Uterus (tissue), 4 donors: Measurements from ENCODE around the gene DGKH. TPM values are rescaled to one million over a fixed set of nuclear protein-coding genes. Genes with fewer than 3 reads are reported as not detected.

Experiments used
- DNase-seq, 2 donors: peaks; one replicate each; pipeline ENCODE4 v3.0.0-alpha.2; 2019 to 2020
- H3K27ac ChIP-seq, 2 donors: fragments of 200-600 bp; sonication (generic); 1 replicate in 1 of 2; 2 replicates in 1 of 2; pipeline ENCODE4 v1.5.1; 2016 to 2018
- H3K27me3 ChIP-seq, 2 donors: fragments of 200-600 bp; sonication (generic); one replicate each; pipeline ENCODE4 v1.5.1; 2018 to 2019; ENCODE audit warnings: control low read depth in 1 of 2
- H3K36me3 ChIP-seq, 2 donors: fragments of 200-600 bp; sonication (generic); one replicate each; pipeline ENCODE4 v1.5.1; 2019; ENCODE audit warnings: control low read depth in 1 of 2
- H3K4me1 ChIP-seq, 2 donors: fragments of 200-600 bp; sonication (generic); one replicate each; pipeline ENCODE4 v1.5.1; 2018 to 2019; ENCODE audit warnings: control low read depth in 1 of 2
- H3K4me3 ChIP-seq, 2 donors: fragments of 200-600 bp; sonication (generic); 1 replicate in 1 of 2; 2 replicates in 1 of 2; pipeline ENCODE4 v1.5.1; 2018 to 2019; ENCODE audit warnings: mild to moderate bottlenecking in 1 of 2
- H3K9me3 ChIP-seq, 2 donors: fragments of 200-600 bp; sonication (generic); one replicate each; pipeline ENCODE4 v1.5.1; 2019; ENCODE audit warnings: control low read depth in 1 of 2
- POLR2A ChIP-seq, 2 donors: fragments of 450-650 bp; IDR thresholded peaks; one replicate each; pipeline ENCODE4 v1.6.1; 2016; ENCODE audit warnings: antibody characterized with exemption in 2 of 2, mild to moderate bottlenecking in 1 of 2, moderate library complexity in 1 of 2
- intact Hi-C: fragments of 100-400 bp; cut with DNase I; formaldehyde crosslinking; loops from one replicate; pipeline ENCODE4 v1.15.1; 2023; ENCODE audit warnings: low total_unique reads
- total RNA-seq, 4 donors: library from RNA; depleted of rRNA in 3 of 4; stranded (reverse); fragments of >200 nt in 3 of 4; gene quantifications; one replicate each; pipeline versions ENCODE4 v1.1.0 to v1.2.4, GENCODE V29; 2014 to 2023
- TF ChIP-seq, protein P1 (sequence below), 4 experiments: fragments of 200-600 bp in 2 of 4; fragments of 450-650 bp in 2 of 4; sonication (generic) in 2 of 4; IDR thresholded peaks; one replicate each; pipeline ENCODE4 v1.5.1; 2016 to 2019; ENCODE audit warnings: antibody characterized with exemption in 4 of 4, mild to moderate bottlenecking in 2 of 4, moderate library complexity in 1 of 4
- donor health status: DM: yes; HTN: yes; CAD: no.

The DGKH gene
- total RNA-seq, 4 donors from 2014 or later: 18.8 to 50.0 (median 36.5) TPM

DNA sequence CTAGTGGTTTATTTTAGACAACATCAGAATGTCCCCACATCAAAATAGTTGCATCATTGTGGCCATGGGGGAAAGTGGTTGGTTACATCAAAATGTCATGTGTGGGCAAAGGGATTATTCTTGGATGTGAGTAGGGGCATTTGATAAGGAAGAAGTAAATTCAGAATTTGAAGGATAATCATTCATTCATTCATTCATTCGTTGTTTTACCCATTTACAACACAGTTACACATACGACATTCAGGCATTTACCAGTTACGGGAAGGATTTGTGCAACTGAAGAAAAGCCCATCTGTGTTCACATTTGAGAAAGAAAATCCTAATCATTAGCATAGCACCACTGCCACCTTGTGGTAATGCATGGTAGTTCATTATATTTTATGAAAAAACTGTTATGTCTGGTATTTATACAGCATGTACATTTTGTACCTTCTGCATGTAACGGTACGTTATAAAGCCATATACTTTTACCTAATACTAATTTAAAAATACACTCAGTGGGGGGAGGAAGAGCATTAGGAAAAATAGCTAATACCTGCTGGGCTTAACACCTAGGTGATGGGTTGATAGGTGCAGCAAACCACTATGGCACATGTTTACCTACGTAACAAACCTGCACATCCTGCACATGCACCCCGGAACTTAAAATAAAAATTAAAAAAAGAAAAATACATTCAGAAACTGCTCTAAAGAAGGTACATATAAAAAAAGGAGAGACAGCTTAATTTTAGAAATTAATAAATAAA is 62.1 kb downstream of the DGKH start:
- peak in 1 of 2 donors; percentile 32 for DNase-seq

DNA sequence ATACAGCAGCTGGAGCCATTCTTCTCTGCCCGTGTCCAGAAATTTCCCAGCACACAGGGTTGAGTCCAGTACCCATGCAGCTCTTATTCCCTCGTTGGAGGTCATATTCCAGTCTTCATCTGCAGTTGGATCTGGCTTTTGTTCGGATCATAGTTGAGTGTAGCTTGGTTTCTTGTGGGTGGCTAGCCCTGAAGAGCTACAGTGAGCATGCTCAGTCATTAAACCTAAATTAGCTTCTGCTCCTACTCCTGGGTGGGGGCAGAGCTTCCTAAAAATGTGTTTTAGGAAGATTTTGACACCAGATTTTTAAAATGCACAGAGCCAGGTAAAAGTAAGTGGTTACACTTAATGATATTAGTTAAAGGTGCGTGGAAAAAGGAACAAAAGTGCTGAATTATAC is 64.4 kb downstream of the DGKH start:
- H3K9me3 ChIP-seq: no peaks in the 10 kb centered on the region
- intact Hi-C loops: no loop called here
- no peak overlapping the region for H3K27ac ChIP-seq
- no peak for TF ChIP-seq POLR2A (IDR thresholded peaks at IDR 0.05)
- TF ChIP-seq, protein P1, sequence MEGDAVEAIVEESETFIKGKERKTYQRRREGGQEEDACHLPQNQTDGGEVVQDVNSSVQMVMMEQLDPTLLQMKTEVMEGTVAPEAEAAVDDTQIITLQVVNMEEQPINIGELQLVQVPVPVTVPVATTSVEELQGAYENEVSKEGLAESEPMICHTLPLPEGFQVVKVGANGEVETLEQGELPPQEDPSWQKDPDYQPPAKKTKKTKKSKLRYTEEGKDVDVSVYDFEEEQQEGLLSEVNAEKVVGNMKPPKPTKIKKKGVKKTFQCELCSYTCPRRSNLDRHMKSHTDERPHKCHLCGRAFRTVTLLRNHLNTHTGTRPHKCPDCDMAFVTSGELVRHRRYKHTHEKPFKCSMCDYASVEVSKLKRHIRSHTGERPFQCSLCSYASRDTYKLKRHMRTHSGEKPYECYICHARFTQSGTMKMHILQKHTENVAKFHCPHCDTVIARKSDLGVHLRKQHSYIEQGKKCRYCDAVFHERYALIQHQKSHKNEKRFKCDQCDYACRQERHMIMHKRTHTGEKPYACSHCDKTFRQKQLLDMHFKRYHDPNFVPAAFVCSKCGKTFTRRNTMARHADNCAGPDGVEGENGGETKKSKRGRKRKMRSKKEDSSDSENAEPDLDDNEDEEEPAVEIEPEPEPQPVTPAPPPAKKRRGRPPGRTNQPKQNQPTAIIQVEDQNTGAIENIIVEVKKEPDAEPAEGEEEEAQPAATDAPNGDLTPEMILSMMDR (IDR thresholded peaks at IDR 0.05): no peak
- H3K4me3 ChIP-seq: no peak overlapping the region
- H3K36me3 ChIP-seq: no peaks in the 10 kb centered on the region
- no peak for DNase-seq
- no peaks in the 10 kb centered on the region for H3K4me1 ChIP-seq
- no peaks in the 10 kb centered on the region for H3K27me3 ChIP-seq

More for the DNA sequence above, 62.1 kb downstream of the DGKH start:
- TF ChIP-seq POLR2A (IDR thresholded peaks at IDR 0.05): no peak
- TF ChIP-seq, protein P1 (IDR thresholded peaks at IDR 0.05): peak; percentile 79 to 93 (median 86)
- H3K27me3 ChIP-seq: no peaks in the 10 kb centered on the region
- H3K36me3 ChIP-seq: no peaks in the 10 kb centered on the region
- no peak overlapping the region for H3K27ac ChIP-seq
- intact Hi-C loops: no loop called here
- no peak overlapping the region for H3K4me3 ChIP-seq
- H3K4me1 ChIP-seq: no peaks in the 10 kb centered on the region
- H3K9me3 ChIP-seq: no peaks in the 10 kb centered on the region

DNA sequence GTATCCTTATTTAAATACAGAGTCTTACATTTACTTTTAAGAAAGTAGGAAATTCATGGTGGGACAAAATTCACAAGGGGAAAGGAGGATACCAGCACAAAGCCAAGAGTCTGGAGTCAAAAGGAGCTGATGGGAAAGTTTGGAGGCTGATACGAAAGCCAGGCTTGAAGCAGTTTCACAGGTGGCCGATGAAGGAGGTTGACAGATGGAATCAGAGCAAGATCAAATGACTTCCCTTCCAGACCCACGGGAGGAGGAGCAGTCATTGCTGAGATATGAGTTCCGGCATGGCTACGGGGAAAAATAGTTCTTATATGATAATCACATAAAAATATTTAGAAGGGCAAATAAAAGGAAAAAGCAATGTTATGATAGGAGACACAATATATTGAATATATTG is 65.0 kb downstream of the DGKH start:
- Histone ChIP-seq H3K36me3 (no peaks in the 10 kb centered on the region), H3K4me3 (no peak overlapping the region), H3K4me1 (no peaks in the 10 kb centered on the region), H3K27me3 (no peaks in the 10 kb centered on the region), H3K9me3 (no peaks in the 10 kb centered on the region), H3K27ac (no peak overlapping the region)
- TF ChIP-seq POLR2A (IDR thresholded peaks at IDR 0.05): no peak
- intact Hi-C loops: no loop called here
- no peak for DNase-seq

DNA sequence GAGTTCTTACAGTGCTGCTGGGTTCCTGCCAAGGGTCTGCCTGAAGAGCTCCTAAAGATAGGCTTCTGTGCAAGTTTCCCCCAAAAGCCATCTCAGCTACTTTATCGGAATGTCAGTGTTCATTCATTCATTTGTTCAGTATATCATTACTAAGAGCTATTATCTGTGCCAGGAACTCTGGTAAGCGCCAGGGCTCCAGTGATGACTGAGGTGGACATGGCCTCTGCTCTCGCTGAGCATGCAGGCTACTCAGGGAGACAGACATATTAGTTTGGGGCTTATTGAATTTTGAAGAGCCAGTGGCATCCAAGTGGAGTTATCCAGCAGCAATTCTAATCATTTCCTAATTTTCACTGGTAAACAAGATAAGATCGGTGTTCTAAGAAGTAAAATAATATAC is 65.8 kb downstream of the DGKH start:
- no peaks in the 10 kb centered on the region for H3K27me3 ChIP-seq

DNA sequence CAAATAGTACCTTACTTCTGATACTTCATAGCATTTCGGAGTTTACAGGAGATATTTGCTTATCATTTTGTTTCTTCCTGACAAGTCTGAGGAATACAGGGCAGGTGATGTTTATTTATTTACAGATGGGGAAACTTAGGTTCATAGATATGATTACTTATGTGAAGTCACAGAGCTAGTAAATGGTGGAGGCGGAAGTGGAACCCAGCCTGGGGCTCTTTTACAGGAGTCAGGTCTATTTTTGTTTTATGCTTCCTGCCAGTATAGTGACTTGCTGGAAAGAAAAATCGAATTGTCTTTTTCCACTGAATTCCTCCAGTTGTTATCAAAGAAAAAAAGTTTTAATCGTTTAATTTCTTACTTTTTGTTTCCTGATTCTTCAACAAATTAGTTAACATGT is 66.5 kb downstream of the DGKH start:
- Histone ChIP-seq H3K4me1 (no peaks in the 10 kb centered on the region), H3K36me3 (no peaks in the 10 kb centered on the region), H3K4me3 (no peak overlapping the region), H3K27me3 (no peaks in the 10 kb centered on the region), H3K27ac (no peak overlapping the region), H3K9me3 (no peaks in the 10 kb centered on the region)
- no peak for DNase-seq
- TF ChIP-seq, protein P1 (IDR thresholded peaks at IDR 0.05): no peak
- no peak for TF ChIP-seq POLR2A (IDR thresholded peaks at IDR 0.05)
- intact Hi-C loops: no loop called here

More for the DNA sequence above, 65.8 kb downstream of the DGKH start:
- Histone ChIP-seq H3K9me3 (no peaks in the 10 kb centered on the region), H3K4me3 (no peak overlapping the region), H3K4me1 (no peaks in the 10 kb centered on the region), H3K27ac (no peak overlapping the region), H3K36me3 (no peaks in the 10 kb centered on the region)
- no peak for TF ChIP-seq POLR2A (IDR thresholded peaks at IDR 0.05)
- TF ChIP-seq, protein P1 (IDR thresholded peaks at IDR 0.05): no peak
- DNase-seq: no peak
- intact Hi-C loops: no loop called here
